ENCODE data around the gene FAXDC2.

FAXDC2 gene

GRCh38 chr5:154893381-154893780 is 43.0 kb upstream of the FAXDC2 start:
- no peak for TF ChIP-seq CTCF (conservative IDR thresholded peaks at IDR 0.05)
- no peak overlapping the region for H3K27ac ChIP-seq

- TF ChIP-seq CTCF (conservative IDR thresholded peaks at IDR 0.05), result no peak
- H3K27ac ChIP-seq, result no peak overlapping the region
These were observed 42.0 kb upstream of the FAXDC2 start for GRCh38 chr5:154892369-154892771.

GRCh38 chr5:154885439-154885838 is 35.0 kb upstream of the FAXDC2 start:
- no peak for TF ChIP-seq CTCF (conservative IDR thresholded peaks at IDR 0.05)
- H3K27ac ChIP-seq, result no peak overlapping the region

- no peak for TF ChIP-seq CTCF (conservative IDR thresholded peaks at IDR 0.05)
- H3K27ac ChIP-seq, result no peak overlapping the region
These were observed 34.0 kb upstream of the FAXDC2 start for GRCh38 chr5:154884424-154884823.

- TF ChIP-seq CTCF (conservative IDR thresholded peaks at IDR 0.05), result no peak
- H3K27ac ChIP-seq, result no peak overlapping the region
These were observed 31.6 kb upstream of the FAXDC2 start for GRCh38 chr5:154881986-154882385.

- H3K27ac ChIP-seq, result no peak overlapping the region
- no peak for TF ChIP-seq CTCF (conservative IDR thresholded peaks at IDR 0.05)
These were observed 28.4 kb upstream of the FAXDC2 start for GRCh38 chr5:154878642-154879335.

- TF ChIP-seq CTCF (conservative IDR thresholded peaks at IDR 0.05), result no peak
- no peak overlapping the region for H3K27ac ChIP-seq
These were observed 23.5 kb upstream of the FAXDC2 start for GRCh38 chr5:154873791-154874331.

Measured in VCaP (cell line).